Neural progenitor cell (in vitro differentiated cells): ENCODE measurements around the gene WDR54. TPM values are rescaled to one million over a fixed set of nuclear protein-coding genes. Genes with fewer than 3 reads are reported as not detected.

ENCODE experiments used
- DNase-seq: peaks from one replicate; pipeline ENCODE4 v3.0.0-alpha.2; 2016; ENCODE audit warnings: low spot score
- H2AFZ ChIP-seq: fragments of 200-600 bp; sonication (generic); replicated peaks from 2 replicates; pipeline ENCODE4 v1.6.1; 2016; ENCODE audit warnings: antibody characterized with exemption
- H3F3A ChIP-seq: fragments of 200-600 bp; sonication (generic); 2 replicates; pipeline ENCODE4 v1.6.1; 2016; ENCODE audit warnings: antibody characterized with exemption, low read depth
- H3K27ac ChIP-seq: fragments of 200-600 bp; sonication (generic); 2 replicates; pipeline ENCODE4 v1.5.1; 2016; ENCODE audit warnings: mild to moderate bottlenecking
- H3K27me3 ChIP-seq: fragments of 200-600 bp; sonication (generic); 2 replicates; pipeline ENCODE4 v1.6.1; 2016; ENCODE audit warnings: mild to moderate bottlenecking, moderate library complexity
- H3K36me3 ChIP-seq: fragments of 200-600 bp; sonication (generic); 2 replicates; pipeline ENCODE4 v1.5.1; 2016
- H3K4me1 ChIP-seq: fragments of 200-600 bp; sonication (generic); 2 replicates; pipeline ENCODE4 v1.6.1; 2016; ENCODE audit warnings: mixed run types
- H3K4me2 ChIP-seq: fragments of 200-600 bp; sonication (generic); 2 replicates; pipeline ENCODE4 v1.6.1; 2016
- H3K4me3 ChIP-seq: fragments of 200-600 bp; sonication (generic); 2 replicates; pipeline ENCODE4 v1.5.1; 2016
- H3K79me2 ChIP-seq: fragments of 200-600 bp; sonication (generic); 2 replicates; pipeline ENCODE4 v1.6.1; 2016; ENCODE audit warnings: low read depth
- H3K9ac ChIP-seq: fragments of 200-600 bp; sonication (generic); 2 replicates; pipeline ENCODE4 v1.6.1; 2016
- H3K9me3 ChIP-seq: fragments of 200-600 bp; sonication (generic); 2 replicates; pipeline ENCODE4 v1.5.1; 2016; ENCODE audit warnings: low read depth
- H4K20me1 ChIP-seq: fragments of 200-600 bp; sonication (generic); 2 replicates; pipeline ENCODE4 v1.6.1; 2016; ENCODE audit warnings: low read depth
- H3K27ac Mint-ChIP-seq: 3 replicates; pipeline ENCODE4 v1.8.0; 2021; ENCODE audit warnings: mixed read lengths
- H3K27me3 Mint-ChIP-seq: 2 replicates; pipeline ENCODE4 v1.8.0; 2022; ENCODE audit warnings: low read depth, mild to moderate bottlenecking, inconsistent platforms, moderate library complexity, mixed read lengths; ENCODE audit not compliant: insufficient read depth
- H3K36me3 Mint-ChIP-seq: 3 replicates; pipeline ENCODE4 v1.8.0; 2021; ENCODE audit warnings: mixed read lengths
- H3K4me1 Mint-ChIP-seq: 3 replicates; pipeline ENCODE4 v1.8.0; 2021; ENCODE audit warnings: mixed read lengths
- H3K4me3 Mint-ChIP-seq: 3 replicates; pipeline ENCODE4 v1.8.0; 2021; ENCODE audit warnings: mild to moderate bottlenecking, moderate library complexity, mixed read lengths
- H3K9me3 Mint-ChIP-seq: 3 replicates; pipeline ENCODE4 v1.8.0; 2020; ENCODE audit warnings: mixed read lengths
- EZH2 ChIP-seq: fragments of 200-600 bp; sonication (generic); IDR thresholded peaks from 2 replicates; pipeline ENCODE4 v1.6.1; 2017; ENCODE audit warnings: antibody characterized with exemption, mild to moderate bottlenecking, moderate library complexity
- EZH2phosphoT487 ChIP-seq: fragments of 200-600 bp; sonication (generic); IDR thresholded peaks from 2 replicates; pipeline ENCODE4 v1.6.1; 2017; ENCODE audit warnings: antibody characterized with exemption
- total RNA-seq: library from RNA; depleted of rRNA; stranded (reverse); fragments of >200 nt; gene quantifications from 2 replicates; pipeline ENCODE4 v1.2.3, GENCODE V29; 2015; ENCODE audit warnings: low replicate concordance
- TF ChIP-seq, protein P1 (sequence below): fragments of 200-600 bp; sonication (generic); IDR thresholded peaks from 2 replicates; pipeline ENCODE4 v1.5.1; 2017; ENCODE audit warnings: antibody characterized with exemption, mild to moderate bottlenecking

The WDR54 gene
- total RNA-seq, 1 donor from 2014 or later, result 88.1 TPM

- Histone ChIP-seq H3K36me3 (no peaks in the 10 kb centered on the region), H4K20me1 (peaks cover 75% of the 10 kb centered on the region), H3K9ac (no peak overlapping the region), H3K27me3 (no peaks in the 10 kb centered on the region), H3F3A (peaks cover 7% of the 10 kb centered on the region), H3K27ac (no peak overlapping the region), H3K79me2 (peaks cover 90% of the 10 kb centered on the region), H2AFZ (no peak overlapping the region), H3K9me3 (no peaks in the 10 kb centered on the region), H3K4me3 (no peak overlapping the region), H3K4me2 (no peak overlapping the region), H3K4me1 (peaks cover 19% of the 10 kb centered on the region)
- Mint-ChIP-seq H3K36me3 (peaks cover 4% of the 10 kb centered on the region), H3K27me3 (peaks cover 2% of the 10 kb centered on the region), H3K27ac (no peak overlapping the region), H3K4me1 (peaks cover 19% of the 10 kb centered on the region), H3K9me3 (no peaks in the 10 kb centered on the region), H3K4me3 (no peak overlapping the region)
- no peak for DNase-seq
- no peak for TF ChIP-seq EZH2
- TF ChIP-seq EZH2phosphoT487, result no peak
- TF ChIP-seq, protein P1, sequence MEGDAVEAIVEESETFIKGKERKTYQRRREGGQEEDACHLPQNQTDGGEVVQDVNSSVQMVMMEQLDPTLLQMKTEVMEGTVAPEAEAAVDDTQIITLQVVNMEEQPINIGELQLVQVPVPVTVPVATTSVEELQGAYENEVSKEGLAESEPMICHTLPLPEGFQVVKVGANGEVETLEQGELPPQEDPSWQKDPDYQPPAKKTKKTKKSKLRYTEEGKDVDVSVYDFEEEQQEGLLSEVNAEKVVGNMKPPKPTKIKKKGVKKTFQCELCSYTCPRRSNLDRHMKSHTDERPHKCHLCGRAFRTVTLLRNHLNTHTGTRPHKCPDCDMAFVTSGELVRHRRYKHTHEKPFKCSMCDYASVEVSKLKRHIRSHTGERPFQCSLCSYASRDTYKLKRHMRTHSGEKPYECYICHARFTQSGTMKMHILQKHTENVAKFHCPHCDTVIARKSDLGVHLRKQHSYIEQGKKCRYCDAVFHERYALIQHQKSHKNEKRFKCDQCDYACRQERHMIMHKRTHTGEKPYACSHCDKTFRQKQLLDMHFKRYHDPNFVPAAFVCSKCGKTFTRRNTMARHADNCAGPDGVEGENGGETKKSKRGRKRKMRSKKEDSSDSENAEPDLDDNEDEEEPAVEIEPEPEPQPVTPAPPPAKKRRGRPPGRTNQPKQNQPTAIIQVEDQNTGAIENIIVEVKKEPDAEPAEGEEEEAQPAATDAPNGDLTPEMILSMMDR, result no peak
Observed at GRCh38 chr2:74384051-74384450, 37.5 kb upstream of the WDR54 start.

- Histone ChIP-seq H3K36me3 (no peaks in the 10 kb centered on the region), H3K27me3 (no peaks in the 10 kb centered on the region), H2AFZ (no peak overlapping the region), H4K20me1 (peaks cover 75% of the 10 kb centered on the region), H3K27ac (no peak overlapping the region), H3K9me3 (no peaks in the 10 kb centered on the region), H3F3A (no peaks in the 10 kb centered on the region), H3K4me2 (no peak overlapping the region), H3K9ac (no peak overlapping the region), H3K79me2 (peaks cover 93% of the 10 kb centered on the region), H3K4me1 (peaks cover 20% of the 10 kb centered on the region), H3K4me3 (no peak overlapping the region)
- DNase-seq, result no peak
- Mint-ChIP-seq H3K27ac (no peak overlapping the region), H3K9me3 (no peaks in the 10 kb centered on the region), H3K4me3 (no peak overlapping the region), H3K4me1 (peaks cover 8% of the 10 kb centered on the region), H3K27me3 (peaks cover 2% of the 10 kb centered on the region), H3K36me3 (peaks cover 4% of the 10 kb centered on the region)
- TF ChIP-seq EZH2phosphoT487, result no peak
- TF ChIP-seq, protein P1, result no peak
- TF ChIP-seq EZH2, result no peak
Observed at GRCh38 chr2:74385396-74385795, 36.1 kb upstream of the WDR54 start.

DNA sequence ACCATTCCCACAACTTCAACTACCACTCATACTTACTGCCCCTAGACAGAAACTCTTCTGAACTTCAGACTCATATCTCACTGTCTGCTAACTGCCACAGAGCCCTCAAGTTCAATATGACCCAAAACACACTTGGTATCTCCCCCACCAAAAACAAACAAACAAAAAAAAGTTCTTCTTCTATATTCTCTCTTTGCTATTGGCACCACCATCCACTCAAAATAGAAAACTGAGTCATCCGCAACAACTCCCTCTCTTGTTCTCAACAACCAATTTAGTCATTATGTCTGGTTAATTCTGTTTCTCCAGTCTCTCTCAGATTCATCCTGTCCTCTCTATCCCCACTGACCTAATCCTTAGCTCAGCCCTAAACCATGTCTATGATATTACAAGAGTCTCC, 34.2 kb upstream of the WDR54 start:
- Histone ChIP-seq H3F3A (peaks cover 6% of the 10 kb centered on the region), H3K36me3 (no peaks in the 10 kb centered on the region), H3K4me3 (no peak overlapping the region), H3K79me2 (peaks cover 89% of the 10 kb centered on the region), H3K27ac (no peak overlapping the region), H3K9me3 (no peaks in the 10 kb centered on the region), H3K4me1 (peaks cover 17% of the 10 kb centered on the region), H3K9ac (no peak overlapping the region), H4K20me1 (peaks cover 65% of the 10 kb centered on the region), H3K4me2 (no peak overlapping the region), H3K27me3 (no peaks in the 10 kb centered on the region), H2AFZ (no peak overlapping the region)
- TF ChIP-seq EZH2phosphoT487 (no peak), EZH2 (no peak)
- TF ChIP-seq, protein P1, result no peak
- Mint-ChIP-seq H3K27ac (no peak overlapping the region), H3K36me3 (peaks cover 2% of the 10 kb centered on the region), H3K4me3 (no peak overlapping the region), H3K27me3 (no peaks in the 10 kb centered on the region), H3K9me3 (no peaks in the 10 kb centered on the region), H3K4me1 (peaks cover 4% of the 10 kb centered on the region)
- no peak for DNase-seq
